ENCODE measurements around the gene PLRG1.

The PLRG1 gene

GRCh38 chr4:154562697-154563254, 12.6 kb upstream of the PLRG1 start, which contains the start of gene FGB:
TSS of gene FGB (plus strand) at chr4:154563011. CDS start at chr4:154563019, 8 bp downstream.
- no peaks in the 10 kb centered on the region for H4K20me1 ChIP-seq (ENCODE audit: insufficient read depth, low read length)
- no peak within 1 kb of the TSS for H3K9ac ChIP-seq (ENCODE audit: low read length)
- no peak within 1 kb of the TSS for H3K4me2 ChIP-seq (ENCODE audit: low read depth, low read length)
- H3K9me3 ChIP-seq (replicated peaks; ENCODE audit: insufficient read depth, low read length), result no peaks in the 10 kb centered on the region
- H3K27me3 ChIP-seq (replicated peaks; ENCODE audit: insufficient read depth, low read length), result no peaks in the 10 kb centered on the region
- no peak within 1 kb of the TSS for H3K27ac ChIP-seq (ENCODE audit: low read length)
- TF ChIP-seq EZH2phosphoT487 (IDR thresholded peaks at IDR 0.05; ENCODE audit: low read length) (no peak), EZH2 (optimal IDR thresholded peaks at IDR 0.05; ENCODE audit: low read depth, low read length) (no peak)
- TF ChIP-seq, protein P1, sequence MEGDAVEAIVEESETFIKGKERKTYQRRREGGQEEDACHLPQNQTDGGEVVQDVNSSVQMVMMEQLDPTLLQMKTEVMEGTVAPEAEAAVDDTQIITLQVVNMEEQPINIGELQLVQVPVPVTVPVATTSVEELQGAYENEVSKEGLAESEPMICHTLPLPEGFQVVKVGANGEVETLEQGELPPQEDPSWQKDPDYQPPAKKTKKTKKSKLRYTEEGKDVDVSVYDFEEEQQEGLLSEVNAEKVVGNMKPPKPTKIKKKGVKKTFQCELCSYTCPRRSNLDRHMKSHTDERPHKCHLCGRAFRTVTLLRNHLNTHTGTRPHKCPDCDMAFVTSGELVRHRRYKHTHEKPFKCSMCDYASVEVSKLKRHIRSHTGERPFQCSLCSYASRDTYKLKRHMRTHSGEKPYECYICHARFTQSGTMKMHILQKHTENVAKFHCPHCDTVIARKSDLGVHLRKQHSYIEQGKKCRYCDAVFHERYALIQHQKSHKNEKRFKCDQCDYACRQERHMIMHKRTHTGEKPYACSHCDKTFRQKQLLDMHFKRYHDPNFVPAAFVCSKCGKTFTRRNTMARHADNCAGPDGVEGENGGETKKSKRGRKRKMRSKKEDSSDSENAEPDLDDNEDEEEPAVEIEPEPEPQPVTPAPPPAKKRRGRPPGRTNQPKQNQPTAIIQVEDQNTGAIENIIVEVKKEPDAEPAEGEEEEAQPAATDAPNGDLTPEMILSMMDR (IDR thresholded peaks at IDR 0.05; ENCODE audit: low read length), result no peak
- no peak within 1 kb of the TSS for H2AFZ ChIP-seq (ENCODE audit: low read length)
- no peaks in the 10 kb centered on the region for H3K9me2 ChIP-seq (replicated peaks; ENCODE audit: insufficient read depth, low read length)
- no peak for DNase-seq
- H3K79me2 ChIP-seq (ENCODE audit: low read length), result no peaks in the 10 kb centered on the region
- H3K36me3 ChIP-seq (replicated peaks; ENCODE audit: insufficient read depth, low read length), result no peaks in the 10 kb centered on the region
- H3F3A ChIP-seq (ENCODE audit: insufficient read depth, low read length), result no peaks in the 10 kb centered on the region
- no peak within 1 kb of the TSS for H3K4me3 ChIP-seq (ENCODE audit: low read length)
- H3K4me1 ChIP-seq (ENCODE audit: low read length), result no peaks in the 10 kb centered on the region

GRCh38 chr4:154560824-154561231, 10.6 kb upstream of the PLRG1 start:
- Histone ChIP-seq H3F3A (ENCODE audit: insufficient read depth, low read length) (no peaks in the 10 kb centered on the region), H3K9me3 (replicated peaks; ENCODE audit: insufficient read depth, low read length) (no peaks in the 10 kb centered on the region), H3K4me2 (ENCODE audit: low read depth, low read length) (no peak overlapping the region), H3K36me3 (replicated peaks; ENCODE audit: insufficient read depth, low read length) (no peaks in the 10 kb centered on the region), H3K27ac (ENCODE audit: low read length) (no peak overlapping the region), H2AFZ (ENCODE audit: low read length) (no peak overlapping the region), H3K27me3 (replicated peaks; ENCODE audit: insufficient read depth, low read length) (no peaks in the 10 kb centered on the region), H4K20me1 (ENCODE audit: insufficient read depth, low read length) (no peaks in the 10 kb centered on the region), H3K4me3 (ENCODE audit: low read length) (no peak overlapping the region), H3K9ac (ENCODE audit: low read length) (no peak overlapping the region), H3K4me1 (ENCODE audit: low read length) (no peaks in the 10 kb centered on the region), H3K79me2 (ENCODE audit: low read length) (no peaks in the 10 kb centered on the region), H3K9me2 (replicated peaks; ENCODE audit: insufficient read depth, low read length) (no peaks in the 10 kb centered on the region)
- TF ChIP-seq, protein P1 (IDR thresholded peaks at IDR 0.05; ENCODE audit: low read length), result no peak
- no peak for TF ChIP-seq EZH2 (optimal IDR thresholded peaks at IDR 0.05; ENCODE audit: low read depth, low read length)
- TF ChIP-seq EZH2phosphoT487 (IDR thresholded peaks at IDR 0.05; ENCODE audit: low read length), result no peak
- DNase-seq, result no peak

DNA sequence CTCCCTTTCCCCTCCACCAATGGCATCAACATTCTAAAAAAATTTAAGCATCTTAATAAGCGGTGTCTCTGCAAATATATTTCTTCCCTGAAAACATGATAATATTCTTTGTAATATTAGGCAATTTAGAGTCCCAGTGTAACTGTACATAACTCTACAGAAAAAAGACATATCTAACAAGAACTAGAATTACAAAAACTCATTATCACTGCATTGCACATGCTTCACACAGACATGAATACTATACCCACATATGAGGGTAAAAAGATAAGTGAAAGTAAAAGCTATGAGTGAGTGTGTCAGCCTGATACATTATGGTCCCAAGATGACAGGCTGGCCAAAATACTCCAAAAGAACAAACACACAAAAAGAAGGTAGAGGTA, 10.2 kb upstream of the PLRG1 start:
- Histone ChIP-seq H3K4me2 (ENCODE audit: low read depth, low read length) (no peak overlapping the region), H4K20me1 (ENCODE audit: insufficient read depth, low read length) (no peaks in the 10 kb centered on the region), H3K9ac (ENCODE audit: low read length) (no peak overlapping the region), H2AFZ (ENCODE audit: low read length) (no peak overlapping the region), H3K79me2 (ENCODE audit: low read length) (no peaks in the 10 kb centered on the region), H3K9me2 (replicated peaks; ENCODE audit: insufficient read depth, low read length) (no peaks in the 10 kb centered on the region), H3F3A (ENCODE audit: insufficient read depth, low read length) (no peaks in the 10 kb centered on the region), H3K4me1 (ENCODE audit: low read length) (no peaks in the 10 kb centered on the region), H3K27me3 (replicated peaks; ENCODE audit: insufficient read depth, low read length) (no peaks in the 10 kb centered on the region), H3K27ac (ENCODE audit: low read length) (no peak overlapping the region), H3K4me3 (ENCODE audit: low read length) (no peak overlapping the region), H3K36me3 (replicated peaks; ENCODE audit: insufficient read depth, low read length) (no peaks in the 10 kb centered on the region), H3K9me3 (replicated peaks; ENCODE audit: insufficient read depth, low read length) (no peaks in the 10 kb centered on the region)
- TF ChIP-seq EZH2phosphoT487 (IDR thresholded peaks at IDR 0.05; ENCODE audit: low read length), result no peak
- TF ChIP-seq, protein P1 (IDR thresholded peaks at IDR 0.05; ENCODE audit: low read length), result no peak
- TF ChIP-seq EZH2 (optimal IDR thresholded peaks at IDR 0.05; ENCODE audit: low read depth, low read length), result no peak
- no peak for DNase-seq
